ENCODE data around the gene C2orf42. TPM values are rescaled to one million over a fixed set of nuclear protein-coding genes. Genes with fewer than 3 reads are reported as not detected.

The C2orf42 gene
- total and polyA plus RNA-seq, 10 of the 15 experiments (the other 5 are each of a cell fraction or from before 2014, with no cell fraction given), result 5.5 to 19.8 (median 11.5) TPM

DNA sequence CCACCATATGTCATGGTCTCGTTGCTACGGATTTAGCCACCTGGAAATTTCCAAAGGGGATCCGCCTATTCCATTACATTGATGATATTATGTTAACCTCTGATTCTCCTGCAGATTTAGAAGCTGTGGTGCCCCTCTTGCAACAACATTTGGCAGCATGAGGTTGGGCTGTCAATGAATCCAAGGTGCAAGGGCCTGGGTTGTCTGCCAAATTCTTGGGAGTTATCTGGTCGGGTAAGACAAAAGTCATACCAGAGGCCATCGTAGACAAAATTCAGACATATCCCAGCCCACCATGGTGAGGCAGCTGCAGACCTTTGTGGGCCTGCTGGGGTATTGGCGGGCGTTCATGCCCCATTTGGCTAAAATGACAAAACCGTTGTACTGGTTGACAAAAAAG lies 13.6 kb upstream of the C2orf42 start:
- POLR2A ChIA-PET, result no interaction called here
- H3K4me2 ChIP-seq (ENCODE audit: control insufficient read depth, insufficient read depth), result no peak overlapping the region
- no peaks in the 10 kb centered on the region for H3K4me1 ChIP-seq (ENCODE audit: control insufficient read depth, insufficient read depth, low read length)
- H4K20me1 ChIP-seq (ENCODE audit: control insufficient read depth, insufficient read depth), result no peaks in the 10 kb centered on the region
- no peaks in the 10 kb centered on the region for H3K27me3 ChIP-seq (replicated peaks in 1 of 2; ENCODE audit: control insufficient read depth in 2 of 2, insufficient read depth in 2 of 2, low read length in 1 of 2)
- H3K4me3 ChIP-seq, result no peak overlapping the region
- FAIRE-seq, result no peak
- no peak for ATAC-seq
- TF ChIP-seq STAT3 (IDR thresholded peaks at IDR 0.05; ENCODE audit: low read depth, low read length) (no peak), YBX1 (IDR thresholded peaks at IDR 0.05) (no peak), CHD1 (IDR thresholded peaks at IDR 0.05; ENCODE audit: low read depth, low read length) (no peak), NFXL1 (IDR thresholded peaks at IDR 0.05; ENCODE audit: borderline replicate concordance) (no peak), ZNF274 (IDR thresholded peaks at IDR 0.05; ENCODE audit: insufficient read depth, insufficient read length) (no peak), POLR2AphosphoS2 (IDR thresholded peaks at IDR 0.05; ENCODE audit: low read depth, low read length) (no peak), NR2C2 (IDR thresholded peaks at IDR 0.05; ENCODE audit: borderline replicate concordance, control insufficient read depth, insufficient read length, low read depth) (no peak), CHD2 (IDR thresholded peaks at IDR 0.05; ENCODE audit: borderline replicate concordance, low read depth, low read length) (no peak), NFYB (IDR thresholded peaks at IDR 0.05; ENCODE audit: insufficient read depth, low read depth, low read length) (no peak), CHD4 (IDR thresholded peaks at IDR 0.05) (no peak)
- TF ChIP-seq, protein P1, sequence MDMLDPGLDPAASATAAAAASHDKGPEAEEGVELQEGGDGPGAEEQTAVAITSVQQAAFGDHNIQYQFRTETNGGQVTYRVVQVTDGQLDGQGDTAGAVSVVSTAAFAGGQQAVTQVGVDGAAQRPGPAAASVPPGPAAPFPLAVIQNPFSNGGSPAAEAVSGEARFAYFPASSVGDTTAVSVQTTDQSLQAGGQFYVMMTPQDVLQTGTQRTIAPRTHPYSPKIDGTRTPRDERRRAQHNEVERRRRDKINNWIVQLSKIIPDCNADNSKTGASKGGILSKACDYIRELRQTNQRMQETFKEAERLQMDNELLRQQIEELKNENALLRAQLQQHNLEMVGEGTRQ (IDR thresholded peaks at IDR 0.05; ENCODE audit: borderline replicate concordance, low read depth, low read length), result no peak
- TF ChIP-seq, protein P2, sequence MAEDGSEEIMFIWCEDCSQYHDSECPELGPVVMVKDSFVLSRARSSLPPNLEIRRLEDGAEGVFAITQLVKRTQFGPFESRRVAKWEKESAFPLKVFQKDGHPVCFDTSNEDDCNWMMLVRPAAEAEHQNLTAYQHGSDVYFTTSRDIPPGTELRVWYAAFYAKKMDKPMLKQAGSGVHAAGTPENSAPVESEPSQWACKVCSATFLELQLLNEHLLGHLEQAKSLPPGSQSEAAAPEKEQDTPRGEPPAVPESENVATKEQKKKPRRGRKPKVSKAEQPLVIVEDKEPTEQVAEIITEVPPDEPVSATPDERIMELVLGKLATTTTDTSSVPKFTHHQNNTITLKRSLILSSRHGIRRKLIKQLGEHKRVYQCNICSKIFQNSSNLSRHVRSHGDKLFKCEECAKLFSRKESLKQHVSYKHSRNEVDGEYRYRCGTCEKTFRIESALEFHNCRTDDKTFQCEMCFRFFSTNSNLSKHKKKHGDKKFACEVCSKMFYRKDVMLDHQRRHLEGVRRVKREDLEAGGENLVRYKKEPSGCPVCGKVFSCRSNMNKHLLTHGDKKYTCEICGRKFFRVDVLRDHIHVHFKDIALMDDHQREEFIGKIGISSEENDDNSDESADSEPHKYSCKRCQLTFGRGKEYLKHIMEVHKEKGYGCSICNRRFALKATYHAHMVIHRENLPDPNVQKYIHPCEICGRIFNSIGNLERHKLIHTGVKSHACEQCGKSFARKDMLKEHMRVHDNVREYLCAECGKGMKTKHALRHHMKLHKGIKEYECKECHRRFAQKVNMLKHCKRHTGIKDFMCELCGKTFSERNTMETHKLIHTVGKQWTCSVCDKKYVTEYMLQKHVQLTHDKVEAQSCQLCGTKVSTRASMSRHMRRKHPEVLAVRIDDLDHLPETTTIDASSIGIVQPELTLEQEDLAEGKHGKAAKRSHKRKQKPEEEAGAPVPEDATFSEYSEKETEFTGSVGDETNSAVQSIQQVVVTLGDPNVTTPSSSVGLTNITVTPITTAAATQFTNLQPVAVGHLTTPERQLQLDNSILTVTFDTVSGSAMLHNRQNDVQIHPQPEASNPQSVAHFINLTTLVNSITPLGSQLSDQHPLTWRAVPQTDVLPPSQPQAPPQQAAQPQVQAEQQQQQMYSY (CRISPR knock-in tag; IDR thresholded peaks at IDR 0.05), result no peak
- no peak overlapping the region for H2AFZ ChIP-seq (ENCODE audit: control insufficient read depth, low read depth, low read length)
- SMC1A ChIA-PET (ENCODE audit: uncharacterized antibody, unreplicated experiment), result no interaction called here
- RAD21 ChIA-PET (ENCODE audit: unreplicated experiment), result no interaction called here
- no peaks in the 10 kb centered on the region; a peak in 2 of 4 replicates for H3K36me3 ChIP-seq (ENCODE audit: control insufficient read depth in 2 of 2, insufficient read depth in 2 of 2, low read length in 1 of 2)
- intact Hi-C loops (cut with micrococcal nuclease; ENCODE audit: unreplicated experiment) (no loop called here), in situ Hi-C loops (cut with MboI) (no loop called here)
- CTCF ChIA-PET, result no interaction called here
- DNase-seq (ENCODE audit: low read depth, low spot score), result no peak
- no peaks in the 10 kb centered on the region for H3K79me2 ChIP-seq (ENCODE audit: control insufficient read depth, insufficient read depth, low read length)
- H3K9ac ChIP-seq (ENCODE audit: control insufficient read depth, insufficient read depth, low read length), result no peak overlapping the region
- WGBS (ENCODE audit: insufficient coverage, insufficient replicate concordance, low lambda C conversion rate, missing lambda C conversion rate), result 97% methylated on average over 8 of the region's 8 CpGs
- no TSS peak for BruUV-seq (replicated peaks)
- H3K9me3 ChIP-seq (replicated peaks; ENCODE audit: control insufficient read depth, insufficient read depth, low read length), result no peaks in the 10 kb centered on the region; the same call in 2 of the 3 replicates
- no peak overlapping the region for H3K27ac ChIP-seq (ENCODE audit: control insufficient read depth, insufficient read depth)
